Measurements from ENCODE around the gene CDKAL1.

The CDKAL1 gene

DNA sequence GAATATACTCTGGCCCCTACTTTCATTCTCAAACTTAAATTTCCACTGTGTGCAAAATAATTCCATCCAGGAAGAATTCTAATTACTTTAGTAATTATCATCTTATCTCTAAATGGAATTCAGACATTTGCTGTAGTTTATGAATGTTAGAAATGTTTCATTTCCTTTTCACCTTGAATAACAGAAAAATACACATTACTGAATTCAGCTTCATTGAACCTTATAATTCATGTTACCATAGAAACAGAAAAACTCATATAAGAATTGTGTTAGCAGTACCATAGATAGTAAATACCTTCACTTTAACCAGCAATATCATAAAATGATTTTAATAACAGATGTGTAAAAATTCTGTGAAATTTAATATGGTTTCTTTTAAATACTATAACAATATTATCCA is 514.9 kb downstream of the CDKAL1 start:
- TF ChIP-seq CTCF (conservative IDR thresholded peaks at IDR 0.05; ENCODE audit: low read depth, low read length): no peak
- Histone ChIP-seq H4K20me1 (ENCODE audit: insufficient read depth) (no peaks in the 10 kb centered on the region), H3K4me2 (no peak overlapping the region), H3K9ac (no peak overlapping the region), H3K36me3 (ENCODE audit: insufficient read depth) (no peaks in the 10 kb centered on the region), H3K79me2 (ENCODE audit: insufficient read depth, low read depth) (no peaks in the 10 kb centered on the region), H3K4me3 (IDR thresholded peaks at IDR 0.05; ENCODE audit: insufficient read depth, low read depth, low read length) (no peak overlapping the region), H3K27me3 (ENCODE audit: insufficient read depth, low read depth) (no peaks in the 10 kb centered on the region), H2AFZ (ENCODE audit: low read depth) (no peak overlapping the region), H3K4me1 (ENCODE audit: low read depth, poor library complexity, severe bottlenecking) (no peaks in the 10 kb centered on the region), H3K27ac (no peak overlapping the region)

GRCh38 chr6:21049572-21049971 is 515.3 kb downstream of the CDKAL1 start:
- Histone ChIP-seq H3K4me1 (ENCODE audit: low read depth, poor library complexity, severe bottlenecking) (no peaks in the 10 kb centered on the region), H4K20me1 (ENCODE audit: insufficient read depth) (no peaks in the 10 kb centered on the region), H3K4me2 (no peak overlapping the region), H3K36me3 (ENCODE audit: insufficient read depth) (no peaks in the 10 kb centered on the region), H3K27ac (no peak overlapping the region), H3K79me2 (ENCODE audit: insufficient read depth, low read depth) (no peaks in the 10 kb centered on the region), H2AFZ (ENCODE audit: low read depth) (no peak overlapping the region), H3K4me3 (IDR thresholded peaks at IDR 0.05; ENCODE audit: insufficient read depth, low read depth, low read length) (no peak overlapping the region), H3K27me3 (ENCODE audit: insufficient read depth, low read depth) (no peaks in the 10 kb centered on the region), H3K9ac (no peak overlapping the region)
- TF ChIP-seq CTCF (conservative IDR thresholded peaks at IDR 0.05; ENCODE audit: low read depth, low read length): no peak

DNA sequence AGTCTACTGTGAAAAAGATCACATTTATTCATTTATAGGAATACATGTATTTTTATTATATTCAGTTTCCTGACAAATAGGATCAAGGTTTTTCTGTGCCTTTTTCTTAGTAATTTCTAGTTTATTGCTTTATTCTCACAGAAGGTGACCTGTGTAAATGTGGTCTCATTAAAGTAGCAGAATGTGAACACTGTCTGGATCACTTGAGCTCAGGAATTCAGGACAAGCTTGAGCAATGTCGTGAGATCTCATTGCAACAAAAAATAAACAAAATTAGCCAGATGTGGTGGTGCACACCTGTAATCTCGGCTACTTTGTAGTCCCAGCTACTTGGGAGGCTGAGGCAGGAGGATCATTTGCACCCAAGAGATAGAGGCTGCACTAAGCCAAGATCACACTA is 516.7 kb downstream of the CDKAL1 start:
- H3K4me1 ChIP-seq (ENCODE audit: low read depth, poor library complexity, severe bottlenecking): no peaks in the 10 kb centered on the region
- no peak overlapping the region for H2AFZ ChIP-seq (ENCODE audit: low read depth)
- no peak for TF ChIP-seq CTCF (conservative IDR thresholded peaks at IDR 0.05; ENCODE audit: low read depth, low read length)

DNA sequence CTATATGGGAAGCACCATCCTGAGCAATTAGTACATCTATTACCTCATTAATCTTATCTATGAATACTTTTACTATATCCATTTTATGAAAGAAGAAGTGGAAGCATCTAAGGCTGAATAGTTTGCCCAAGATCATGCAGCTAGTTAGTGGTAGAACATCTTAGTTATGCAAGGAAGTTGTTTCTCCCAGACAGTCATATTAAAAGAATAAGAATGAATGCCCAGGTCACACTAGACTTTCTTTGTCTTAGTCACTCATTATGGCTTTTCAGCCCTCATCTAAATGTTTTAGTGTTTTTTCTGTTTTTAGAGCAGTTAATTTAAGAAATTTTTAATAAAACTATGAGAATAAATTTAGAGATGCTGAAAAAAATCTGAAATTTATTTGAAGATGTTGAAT is 517.5 kb downstream of the CDKAL1 start:
- H3K4me2 ChIP-seq: no peak overlapping the region
- no peak overlapping the region for H3K9ac ChIP-seq
- H3K27me3 ChIP-seq (ENCODE audit: insufficient read depth, low read depth): no peaks in the 10 kb centered on the region
- no peak for TF ChIP-seq CTCF (conservative IDR thresholded peaks at IDR 0.05; ENCODE audit: low read depth, low read length)
- no peaks in the 10 kb centered on the region for H3K4me1 ChIP-seq (ENCODE audit: low read depth, poor library complexity, severe bottlenecking)
- no peaks in the 10 kb centered on the region for H4K20me1 ChIP-seq (ENCODE audit: insufficient read depth)
- H3K79me2 ChIP-seq (ENCODE audit: insufficient read depth, low read depth): no peaks in the 10 kb centered on the region
- H3K4me3 ChIP-seq (IDR thresholded peaks at IDR 0.05; ENCODE audit: insufficient read depth, low read depth, low read length): no peak overlapping the region
- no peak overlapping the region for H2AFZ ChIP-seq (ENCODE audit: low read depth)
- H3K36me3 ChIP-seq (ENCODE audit: insufficient read depth): no peaks in the 10 kb centered on the region
- H3K27ac ChIP-seq: no peak overlapping the region

More for the DNA sequence above, 516.7 kb downstream of the CDKAL1 start:
- no peak overlapping the region for H3K4me2 ChIP-seq
- H4K20me1 ChIP-seq (ENCODE audit: insufficient read depth): no peaks in the 10 kb centered on the region
- no peaks in the 10 kb centered on the region for H3K27me3 ChIP-seq (ENCODE audit: insufficient read depth, low read depth)
- no peak overlapping the region for H3K27ac ChIP-seq
- no peaks in the 10 kb centered on the region for H3K79me2 ChIP-seq (ENCODE audit: insufficient read depth, low read depth)
- H3K9ac ChIP-seq: no peak overlapping the region
- H3K4me3 ChIP-seq (IDR thresholded peaks at IDR 0.05; ENCODE audit: insufficient read depth, low read depth, low read length): no peak overlapping the region
- no peaks in the 10 kb centered on the region for H3K36me3 ChIP-seq (ENCODE audit: insufficient read depth)
